Natural killer cell treated with Interleukin-12 subunit alpha and Interleukin-12 subunit beta and Interleukin-15 and Interleukin-18, amount 100 ng/mL, for 72 hours (primary cell): ENCODE measurements around the gene NSG1. TPM values are rescaled to one million over a fixed set of nuclear protein-coding genes. Genes with fewer than 3 reads are reported as not detected.
A peak's percentile ranks its signal among the peaks of the same experiment; 100 is the strongest.

Experiments used
- ATAC-seq, 2 donors: fragments of 150-1000 bp; cut with Tn5 transposase in 1 of 2; sonication (Bioruptor Pico), chemical (Tn5 transposase) in 1 of 2; 2 replicates each; pipeline ENCODE4 v1.10.0; 2021
- DNase-seq: peaks from one replicate; pipeline ENCODE4 v3.0.0; 2022; ENCODE audit warnings: low spot score
- H3K27ac Mint-ChIP-seq, 2 donors: 1 replicate in 1 of 2; 2 replicates in 1 of 2; pipeline ENCODE4 v1.8.0; 2022; ENCODE audit warnings: mixed read lengths in 2 of 2, mild to moderate bottlenecking in 1 of 2, moderate library complexity in 1 of 2
- H3K27me3 Mint-ChIP-seq, 2 donors: 1 replicate in 1 of 2; 2 replicates in 1 of 2; pipeline ENCODE4 v1.8.0; 2022; ENCODE audit warnings: mixed read lengths in 2 of 2
- H3K36me3 Mint-ChIP-seq: one replicate; pipeline ENCODE4 v1.8.0; 2022; ENCODE audit warnings: mixed read lengths
- H3K4me1 Mint-ChIP-seq, 2 donors: 1 replicate in 1 of 2; 2 replicates in 1 of 2; pipeline ENCODE4 v1.8.0; 2022; ENCODE audit warnings: low read depth in 2 of 2, mixed read lengths in 2 of 2, mild to moderate bottlenecking in 1 of 2
- H3K4me3 Mint-ChIP-seq: one replicate; pipeline ENCODE4 v1.8.0; 2022; ENCODE audit warnings: mixed read lengths
- H3K9me3 Mint-ChIP-seq: 2 replicates; pipeline ENCODE4 v1.8.0; 2022; ENCODE audit warnings: mixed read lengths
- total RNA-seq, 2 donors: library from RNA; stranded (reverse); gene quantifications; one replicate each; pipeline ENCODE4 v1.2.3, GENCODE V29; 2022

Gene NSG1
- total RNA-seq, 2 donors from 2014 or later: 0.38 TPM; not detected in 1

GRCh38 chr4:4395849-4396627, 9.1 kb downstream of the NSG1 start:
- H3K9me3 Mint-ChIP-seq: no peaks in the 10 kb centered on the region
- no peak overlapping the region for H3K4me3 Mint-ChIP-seq
- no peak for DNase-seq
- peak in 1 of 2 donors; percentile 56 for ATAC-seq
- peaks cover 0 to 7% of the 10 kb centered on the region in 2 donors for H3K4me1 Mint-ChIP-seq
- H3K27me3 Mint-ChIP-seq: peaks cover 20 to 25% of the 10 kb centered on the region in 2 donors
- H3K36me3 Mint-ChIP-seq: no peaks in the 10 kb centered on the region
- H3K27ac Mint-ChIP-seq: no peak overlapping the region

GRCh38 chr4:4396628-4397440, 9.9 kb downstream of the NSG1 start:
- no peaks in the 10 kb centered on the region for H3K36me3 Mint-ChIP-seq
- no peak for ATAC-seq

GRCh38 chr4:4397441-4397819, 10.5 kb downstream of the NSG1 start:
- DNase-seq (no peak), ATAC-seq (no peak)
- Mint-ChIP-seq H3K4me1 (peaks cover 0 to 7% of the 10 kb centered on the region in 2 donors), H3K4me3 (no peak overlapping the region), H3K27ac (no peak overlapping the region), H3K9me3 (no peaks in the 10 kb centered on the region), H3K27me3 (peaks cover 20 to 22% of the 10 kb centered on the region in 2 donors), H3K36me3 (no peaks in the 10 kb centered on the region)

More at GRCh38 chr4:4396628-4397440, 9.9 kb downstream of the NSG1 start:
- Mint-ChIP-seq H3K4me3 (no peak overlapping the region), H3K27me3 (peaks cover 20 to 25% of the 10 kb centered on the region in 2 donors), H3K27ac (no peak overlapping the region), H3K9me3 (no peaks in the 10 kb centered on the region), H3K4me1 (peaks cover 0 to 7% of the 10 kb centered on the region in 2 donors)
- no peak for DNase-seq

- DNase-seq (no peak), ATAC-seq (no peak)
- H3K4me1 Mint-ChIP-seq: peaks cover 0 to 7% of the 10 kb centered on the region in 2 donors
- H3K36me3 Mint-ChIP-seq: no peaks in the 10 kb centered on the region
- no peaks in the 10 kb centered on the region for H3K9me3 Mint-ChIP-seq
- H3K4me3 Mint-ChIP-seq: no peak overlapping the region
- no peak overlapping the region for H3K27ac Mint-ChIP-seq
- peaks cover 19 to 25% of the 10 kb centered on the region in 2 donors for H3K27me3 Mint-ChIP-seq
Measured at GRCh38 chr4:4398430-4398829, 11.5 kb downstream of the NSG1 start.

GRCh38 chr4:4401036-4401435, 14.1 kb downstream of the NSG1 start:
- Mint-ChIP-seq H3K4me3 (no peak overlapping the region), H3K4me1 (no peaks in the 10 kb centered on the region), H3K9me3 (no peaks in the 10 kb centered on the region), H3K36me3 (no peaks in the 10 kb centered on the region), H3K27me3 (peaks cover 0 to 10% of the 10 kb centered on the region in 2 donors), H3K27ac (no peak overlapping the region)
- no peak for DNase-seq
- no peak for ATAC-seq

- H3K4me1 Mint-ChIP-seq: no peaks in the 10 kb centered on the region
- no peak for ATAC-seq
- H3K36me3 Mint-ChIP-seq: no peaks in the 10 kb centered on the region
- H3K27ac Mint-ChIP-seq: no peak overlapping the region
- H3K9me3 Mint-ChIP-seq: no peaks in the 10 kb centered on the region
- H3K4me3 Mint-ChIP-seq: no peak overlapping the region
- peaks cover 0 to 4% of the 10 kb centered on the region in 2 donors for H3K27me3 Mint-ChIP-seq
- DNase-seq: no peak
Measured at GRCh38 chr4:4402966-4403365, 16.1 kb downstream of the NSG1 start.

GRCh38 chr4:4405358-4405962, 18.6 kb downstream of the NSG1 start:
- DNase-seq (no peak), ATAC-seq (no peak)
- no peaks in the 10 kb centered on the region for H3K4me1 Mint-ChIP-seq
- H3K36me3 Mint-ChIP-seq: no peaks in the 10 kb centered on the region
- no peaks in the 10 kb centered on the region for H3K9me3 Mint-ChIP-seq
- no peak overlapping the region for H3K4me3 Mint-ChIP-seq
- peaks cover 0 to 2% of the 10 kb centered on the region in 2 donors for H3K27me3 Mint-ChIP-seq
- H3K27ac Mint-ChIP-seq: no peak overlapping the region

- ATAC-seq (peak in 1 of 2 donors; percentile 7), DNase-seq (no peak)
- Mint-ChIP-seq H3K27ac (no peak overlapping the region), H3K4me3 (no peak overlapping the region), H3K36me3 (no peaks in the 10 kb centered on the region), H3K9me3 (no peaks in the 10 kb centered on the region), H3K27me3 (peaks cover 0 to 2% of the 10 kb centered on the region in 2 donors), H3K4me1 (no peaks in the 10 kb centered on the region)
Measured at GRCh38 chr4:4406455-4407298, 19.8 kb downstream of the NSG1 start.

- no peak for ATAC-seq
- H3K9me3 Mint-ChIP-seq: no peaks in the 10 kb centered on the region
- no peak overlapping the region for H3K27ac Mint-ChIP-seq
- H3K4me3 Mint-ChIP-seq: no peak overlapping the region
- no peaks in the 10 kb centered on the region for H3K4me1 Mint-ChIP-seq
- H3K36me3 Mint-ChIP-seq: no peaks in the 10 kb centered on the region
- no peak for DNase-seq
- H3K27me3 Mint-ChIP-seq: peaks cover 0 to 2% of the 10 kb centered on the region in 2 donors
Measured at GRCh38 chr4:4407299-4408131, 20.6 kb downstream of the NSG1 start.

GRCh38 chr4:4408132-4408523, 21.2 kb downstream of the NSG1 start:
- Mint-ChIP-seq H3K36me3 (no peaks in the 10 kb centered on the region), H3K9me3 (no peaks in the 10 kb centered on the region)

GRCh38 chr4:4408576-4409335, 21.9 kb downstream of the NSG1 start:
- Mint-ChIP-seq H3K9me3 (no peaks in the 10 kb centered on the region), H3K27me3 (no peaks in the 10 kb centered on the region), H3K4me1 (no peaks in the 10 kb centered on the region), H3K36me3 (no peaks in the 10 kb centered on the region), H3K4me3 (no peak overlapping the region), H3K27ac (no peak overlapping the region)
- DNase-seq (peak; percentile 28), ATAC-seq (no peak)

More at GRCh38 chr4:4408132-4408523, 21.2 kb downstream of the NSG1 start:
- H3K27me3 Mint-ChIP-seq: no peaks in the 10 kb centered on the region
- H3K4me3 Mint-ChIP-seq: no peak overlapping the region
- H3K27ac Mint-ChIP-seq: no peak overlapping the region
- DNase-seq (no peak), ATAC-seq (no peak)
- H3K4me1 Mint-ChIP-seq: no peaks in the 10 kb centered on the region
